ENCODE data around the gene NCAPD2. TPM values are rescaled to one million over a fixed set of nuclear protein-coding genes. Genes with fewer than 3 reads are reported as not detected.
A peak's percentile ranks its signal among the peaks of the same experiment; 100 is the strongest.

Gene NCAPD2
- polyA plus RNA-seq, 1 of the 3 experiments (the other 2 are of a cell fraction) = 46.9 TPM

DNA sequence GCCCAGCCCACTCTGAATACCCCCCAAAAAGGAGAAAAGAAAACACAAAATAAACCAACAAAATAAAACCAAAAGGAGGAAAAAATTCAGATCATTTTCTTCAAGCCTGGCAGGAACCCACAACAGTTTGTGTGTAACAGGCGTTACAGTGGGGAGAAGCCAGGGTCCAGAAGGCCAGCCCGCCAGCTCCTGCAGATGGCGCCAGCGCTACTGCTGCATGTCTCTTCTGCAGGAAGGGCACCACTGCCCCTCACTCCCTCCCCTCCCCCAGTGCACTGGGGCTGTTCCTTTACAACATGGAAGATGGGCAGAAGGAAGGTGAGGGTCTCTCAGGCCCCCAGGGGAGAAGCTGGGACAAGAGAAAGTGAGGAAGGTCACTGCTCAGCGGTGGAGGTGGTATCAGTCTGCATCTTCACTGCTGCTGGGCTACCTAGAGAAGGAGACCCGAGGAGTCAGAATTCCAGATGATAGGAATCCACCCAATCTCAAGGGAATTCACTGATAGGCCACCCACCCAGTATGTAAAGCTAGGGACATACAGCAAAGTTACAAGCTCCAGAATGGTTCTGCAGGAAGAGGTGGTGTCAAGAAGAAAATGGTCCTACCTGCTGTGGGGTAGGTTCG is 76.5 kb downstream of the NCAPD2 start:
- Histone ChIP-seq H3K9me2 (no peaks in the 10 kb centered on the region), H3K36me3 (replicated peaks in 1 of 2; ENCODE audit: control insufficient read depth in 1 of 2, insufficient read depth in 2 of 2, low read length in 1 of 2) (peaks cover 56 to 62% of the 10 kb centered on the region in 2 experiments)
- TF ChIP-seq CHD2 (IDR thresholded peaks at IDR 0.05; ENCODE audit: low read length, partially characterized antibody) (peak; percentile 24), SIN3A (IDR thresholded peaks at IDR 0.05; ENCODE audit: borderline replicate concordance, low read depth, low read length) (no peak), RFX5 (IDR thresholded peaks at IDR 0.05; ENCODE audit: low read length) (no peak), EZH2phosphoT487 (IDR thresholded peaks at IDR 0.05; ENCODE audit: borderline replicate concordance, low read depth) (no peak), NFIC (IDR thresholded peaks at IDR 0.05; ENCODE audit: borderline replicate concordance) (no peak), SMC3 (IDR thresholded peaks at IDR 0.05; ENCODE audit: low read depth, low read length) (peak; percentile 33), JUND (IDR thresholded peaks at IDR 0.05) (no peak), RAD21 (IDR thresholded peaks at IDR 0.05; ENCODE audit: low read length) (peak; percentile 53), GABPA (IDR thresholded peaks at IDR 0.05; ENCODE audit: low read depth) (no peak), TAF1 (IDR thresholded peaks at IDR 0.05; ENCODE audit: borderline replicate concordance, low read depth, low read length) (no peak)
- TF ChIP-seq, protein P1, sequence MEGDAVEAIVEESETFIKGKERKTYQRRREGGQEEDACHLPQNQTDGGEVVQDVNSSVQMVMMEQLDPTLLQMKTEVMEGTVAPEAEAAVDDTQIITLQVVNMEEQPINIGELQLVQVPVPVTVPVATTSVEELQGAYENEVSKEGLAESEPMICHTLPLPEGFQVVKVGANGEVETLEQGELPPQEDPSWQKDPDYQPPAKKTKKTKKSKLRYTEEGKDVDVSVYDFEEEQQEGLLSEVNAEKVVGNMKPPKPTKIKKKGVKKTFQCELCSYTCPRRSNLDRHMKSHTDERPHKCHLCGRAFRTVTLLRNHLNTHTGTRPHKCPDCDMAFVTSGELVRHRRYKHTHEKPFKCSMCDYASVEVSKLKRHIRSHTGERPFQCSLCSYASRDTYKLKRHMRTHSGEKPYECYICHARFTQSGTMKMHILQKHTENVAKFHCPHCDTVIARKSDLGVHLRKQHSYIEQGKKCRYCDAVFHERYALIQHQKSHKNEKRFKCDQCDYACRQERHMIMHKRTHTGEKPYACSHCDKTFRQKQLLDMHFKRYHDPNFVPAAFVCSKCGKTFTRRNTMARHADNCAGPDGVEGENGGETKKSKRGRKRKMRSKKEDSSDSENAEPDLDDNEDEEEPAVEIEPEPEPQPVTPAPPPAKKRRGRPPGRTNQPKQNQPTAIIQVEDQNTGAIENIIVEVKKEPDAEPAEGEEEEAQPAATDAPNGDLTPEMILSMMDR (IDR thresholded peaks at IDR 0.05) = peak; percentile 71
- TF ChIP-seq, protein P2, sequence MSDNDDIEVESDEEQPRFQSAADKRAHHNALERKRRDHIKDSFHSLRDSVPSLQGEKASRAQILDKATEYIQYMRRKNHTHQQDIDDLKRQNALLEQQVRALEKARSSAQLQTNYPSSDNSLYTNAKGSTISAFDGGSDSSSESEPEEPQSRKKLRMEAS (IDR thresholded peaks at IDR 0.05; ENCODE audit: low read depth) = no peak
- TF ChIP-seq, protein P3, sequence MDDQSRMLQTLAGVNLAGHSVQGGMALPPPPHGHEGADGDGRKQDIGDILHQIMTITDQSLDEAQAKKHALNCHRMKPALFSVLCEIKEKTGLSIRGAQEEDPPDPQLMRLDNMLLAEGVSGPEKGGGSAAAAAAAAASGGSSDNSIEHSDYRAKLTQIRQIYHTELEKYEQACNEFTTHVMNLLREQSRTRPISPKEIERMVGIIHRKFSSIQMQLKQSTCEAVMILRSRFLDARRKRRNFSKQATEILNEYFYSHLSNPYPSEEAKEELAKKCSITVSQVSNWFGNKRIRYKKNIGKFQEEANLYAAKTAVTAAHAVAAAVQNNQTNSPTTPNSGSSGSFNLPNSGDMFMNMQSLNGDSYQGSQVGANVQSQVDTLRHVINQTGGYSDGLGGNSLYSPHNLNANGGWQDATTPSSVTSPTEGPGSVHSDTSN (IDR thresholded peaks at IDR 0.05) = no peak

GRCh38 chr12:6573001-6573400 is 79.1 kb downstream of the NCAPD2 start:
- no peak overlapping the region for H3K4me2 ChIP-seq
- H3K36me3 ChIP-seq (replicated peaks in 1 of 2; ENCODE audit: control insufficient read depth in 1 of 2, insufficient read depth in 2 of 2, low read length in 1 of 2) = peaks cover 65 to 74% of the 10 kb centered on the region in 2 experiments
- WGBS (ENCODE audit: low lambda C conversion rate) = 94% methylated on average over 8 of the region's 8 CpGs
- no peak overlapping the region for H3K27ac ChIP-seq (ENCODE audit: low read depth in 2 of 2, low read length in 1 of 2)
- no peak for DNase-seq
- no peaks in the 10 kb centered on the region for H3K9me3 ChIP-seq
- TF ChIP-seq, protein P1 (IDR thresholded peaks at IDR 0.05) = no peak
- no peak for TF ChIP-seq MXI1 (IDR thresholded peaks at IDR 0.05; ENCODE audit: low read depth, low read length)
- TF ChIP-seq, protein P4, sequence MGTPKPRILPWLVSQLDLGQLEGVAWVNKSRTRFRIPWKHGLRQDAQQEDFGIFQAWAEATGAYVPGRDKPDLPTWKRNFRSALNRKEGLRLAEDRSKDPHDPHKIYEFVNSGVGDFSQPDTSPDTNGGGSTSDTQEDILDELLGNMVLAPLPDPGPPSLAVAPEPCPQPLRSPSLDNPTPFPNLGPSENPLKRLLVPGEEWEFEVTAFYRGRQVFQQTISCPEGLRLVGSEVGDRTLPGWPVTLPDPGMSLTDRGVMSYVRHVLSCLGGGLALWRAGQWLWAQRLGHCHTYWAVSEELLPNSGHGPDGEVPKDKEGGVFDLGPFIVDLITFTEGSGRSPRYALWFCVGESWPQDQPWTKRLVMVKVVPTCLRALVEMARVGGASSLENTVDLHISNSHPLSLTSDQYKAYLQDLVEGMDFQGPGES (IDR thresholded peaks at IDR 0.05; ENCODE audit: low read depth, low read length) = no peak
- TF ChIP-seq, protein P5, sequence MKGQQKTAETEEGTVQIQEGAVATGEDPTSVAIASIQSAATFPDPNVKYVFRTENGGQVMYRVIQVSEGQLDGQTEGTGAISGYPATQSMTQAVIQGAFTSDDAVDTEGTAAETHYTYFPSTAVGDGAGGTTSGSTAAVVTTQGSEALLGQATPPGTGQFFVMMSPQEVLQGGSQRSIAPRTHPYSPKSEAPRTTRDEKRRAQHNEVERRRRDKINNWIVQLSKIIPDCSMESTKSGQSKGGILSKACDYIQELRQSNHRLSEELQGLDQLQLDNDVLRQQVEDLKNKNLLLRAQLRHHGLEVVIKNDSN (IDR thresholded peaks at IDR 0.05; ENCODE audit: borderline replicate concordance, low read depth) = no peak
- TF ChIP-seq RFX5 (IDR thresholded peaks at IDR 0.05; ENCODE audit: low read length) = no peak
- no peak for TF ChIP-seq GATA2 (CRISPR knock-in tag; IDR thresholded peaks at IDR 0.05)
- H3K9me2 ChIP-seq = no peaks in the 10 kb centered on the region
- H3F3A ChIP-seq (replicated peaks; ENCODE audit: insufficient read depth) = peaks cover 67% of the 10 kb centered on the region
- no peak overlapping the region for H3K9ac ChIP-seq
- peaks cover 3 to 4% of the 10 kb centered on the region in 2 experiments; a peak in 2 of 4 replicates for H3K4me1 ChIP-seq (ENCODE audit: control insufficient read depth in 1 of 2, insufficient read depth in 2 of 2, low read depth in 1 of 2, low read length in 1 of 2)
- no peaks in the 10 kb centered on the region for H4K20me1 ChIP-seq (ENCODE audit: insufficient read depth)
- ChIA-PET POLR2A (interaction anchor here (0.5 kb wide), 1 partner anchor 417 kb away, joined by 6 read pairs; no protein-coding TSS in a partner anchor), CTCF (interaction anchor here (1.0 to 1.6 kb wide), 3 partner anchors 10 to 112 kb away, joined by 3 to 5 read pairs (median 5); partner anchors contain the start of gene IFFO1)
- peaks cover 27% of the 10 kb centered on the region for H3K79me2 ChIP-seq (ENCODE audit: insufficient read depth)
- no peak overlapping the region for H2AFZ ChIP-seq (ENCODE audit: low read depth)
- H3K4me3 ChIP-seq (ENCODE audit: low read depth in 2 of 2, low read length in 1 of 2) = no peak overlapping the region
- no peaks in the 10 kb centered on the region for H3K27me3 ChIP-seq (ENCODE audit: insufficient read depth)

More for the DNA sequence above, 76.5 kb downstream of the NCAPD2 start:
- DNase-seq = peak; percentile 83
- Histone ChIP-seq H3K4me2 (no peak overlapping the region), H3K9me3 (no peaks in the 10 kb centered on the region), H3K4me1 (ENCODE audit: control insufficient read depth in 1 of 2, insufficient read depth in 2 of 2, low read depth in 1 of 2, low read length in 1 of 2) (peaks cover 4 to 8% of the 10 kb centered on the region in 2 experiments; a peak in 2 of 4 replicates), H3F3A (replicated peaks; ENCODE audit: insufficient read depth) (peaks cover 58% of the 10 kb centered on the region), H3K4me3 (ENCODE audit: low read depth in 2 of 2, low read length in 1 of 2) (no peak overlapping the region), H2AFZ (ENCODE audit: low read depth) (no peak overlapping the region), H3K79me2 (ENCODE audit: insufficient read depth) (peaks cover 47% of the 10 kb centered on the region), H3K9ac (no peak overlapping the region), H4K20me1 (ENCODE audit: insufficient read depth) (no peaks in the 10 kb centered on the region), H3K27ac (ENCODE audit: low read depth in 2 of 2, low read length in 1 of 2) (peak overlapping the region in 1 of 2 experiments; percentile 27; a peak in 1 of 4 replicates), H3K27me3 (ENCODE audit: insufficient read depth) (no peaks in the 10 kb centered on the region)
- 71% methylated on average over 5 of the region's 7 CpGs for WGBS (ENCODE audit: low lambda C conversion rate)
- POLR2A ChIA-PET = interaction anchor here (0.5 to 0.9 kb wide), 2 partner anchors 32 to 45 kb away, joined by 3 read pairs; no protein-coding TSS in a partner anchor
- CTCF ChIA-PET = interaction anchor here (0.7 to 2.8 kb wide), 27 partner anchors 9 to 125 kb away, joined by 3 to 22 read pairs (median 5); partner anchors contain the start of genes IFFO1 and ZNF384
